Prostate gland (tissue), 2 donors: ENCODE data around the gene GOLGA7B. TPM values are rescaled to one million over a fixed set of nuclear protein-coding genes. Genes with fewer than 3 reads are reported as not detected.

ENCODE experiments used
- DNase-seq: peaks from one replicate; pipeline ENCODE4 v3.0.0-alpha.2; 2019; ENCODE audit warnings: low spot score
- H3K27ac ChIP-seq, 2 donors: fragments of 200-600 bp; sonication (generic); 2 replicates each; pipeline ENCODE4 v1.5.1; 2017 to 2019
- H3K27me3 ChIP-seq: fragments of 200-600 bp; sonication (generic); replicated peaks from 2 replicates; pipeline ENCODE4 v1.5.1; 2019; ENCODE audit not compliant: insufficient read depth
- H3K36me3 ChIP-seq, 2 donors: fragments of 200-600 bp; sonication (generic); 1 replicate in 1 of 2; 2 replicates in 1 of 2; pipeline versions ENCODE4 v1.5.1 to v1.8.1; 2017 to 2019
- H3K4me1 ChIP-seq: fragments of 200-600 bp; sonication (generic); replicated peaks from 2 replicates; pipeline ENCODE4 v1.5.1; 2019
- H3K4me3 ChIP-seq, 2 donors: fragments of 200-600 bp; sonication (generic); 2 replicates each; pipeline ENCODE4 v1.5.1; 2017 to 2019
- H3K9me3 ChIP-seq: fragments of 200-600 bp; sonication (generic); 2 replicates; pipeline ENCODE4 v1.5.1; 2017
- POLR2A ChIP-seq: fragments of 450-650 bp; IDR thresholded peaks from one replicate; pipeline ENCODE4 v1.6.1; 2016; ENCODE audit warnings: antibody characterized with exemption, mild to moderate bottlenecking
- POLR2AphosphoS5 ChIP-seq: sonication (generic); formaldehyde crosslinking; IDR thresholded peaks from one replicate; pipeline ENCODE4 v1.6.1; 2017; ENCODE audit warnings: antibody characterized with exemption
- WGBS: methylation state at CpG from one replicate; pipeline ENCODE4 v1.1.5; 2018; 5-methylcytosine and 5-hydroxymethylcytosine counted together
- intact Hi-C: fragments of 100-400 bp; cut with DNase I; formaldehyde crosslinking; loops from one replicate; pipeline ENCODE4 v1.14.2; 2022
- total RNA-seq, 2 donors: library from RNA; depleted of rRNA; stranded (reverse); fragments of >200 nt; gene quantifications; one replicate each; pipeline ENCODE4 v1.1.0, GENCODE V29; 2016
- TF ChIP-seq, protein P1 (sequence below), 4 experiments: fragments of 200-600 bp in 2 of 4; fragments of 450-650 bp in 2 of 4; sonication (generic) in 2 of 4; IDR thresholded peaks; 1 replicate in 3 of 4; 2 replicates in 1 of 4; pipeline ENCODE4 v1.5.1; 2016 to 2019; ENCODE audit warnings: antibody characterized with exemption in 4 of 4, mild to moderate bottlenecking in 2 of 4, moderate library complexity in 2 of 4

GOLGA7B gene
- total RNA-seq, 2 donors from 2014 or later: 0.23 TPM

DNA sequence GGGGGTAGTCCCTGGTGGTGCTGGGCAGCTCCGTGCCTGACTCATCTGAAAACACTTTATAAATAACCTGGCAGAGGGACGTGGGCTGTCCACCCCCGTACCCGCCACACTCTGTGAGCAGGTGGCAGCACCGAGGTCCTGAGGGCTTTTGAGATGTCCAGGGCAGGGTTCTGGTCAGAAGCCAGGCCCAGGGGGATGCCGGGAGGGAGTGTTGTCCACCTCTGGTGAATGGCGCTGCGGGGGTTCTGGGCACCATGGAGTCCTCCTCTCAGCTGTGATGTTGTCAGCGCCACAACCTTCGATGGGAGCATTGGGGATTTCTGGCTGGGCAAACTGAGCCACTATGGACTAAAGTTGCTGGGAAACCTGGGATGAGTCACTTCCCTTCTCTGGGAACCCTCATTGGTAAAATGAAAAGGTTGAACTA is 27.4 kb upstream of the GOLGA7B start:
- intact Hi-C loops: no loop called here
- Histone ChIP-seq H3K9me3 (no peaks in the 10 kb centered on the region), H3K4me1 (no peaks in the 10 kb centered on the region), H3K4me3 (no peak overlapping the region), H3K36me3 (no peaks in the 10 kb centered on the region), H3K27me3 (no peaks in the 10 kb centered on the region), H3K27ac (no peak overlapping the region)
- no peak for DNase-seq
- WGBS: 67% methylated on average over 10 of the region's 10 CpGs
- TF ChIP-seq POLR2AphosphoS5 (no peak), POLR2A (no peak)
- TF ChIP-seq, protein P1, sequence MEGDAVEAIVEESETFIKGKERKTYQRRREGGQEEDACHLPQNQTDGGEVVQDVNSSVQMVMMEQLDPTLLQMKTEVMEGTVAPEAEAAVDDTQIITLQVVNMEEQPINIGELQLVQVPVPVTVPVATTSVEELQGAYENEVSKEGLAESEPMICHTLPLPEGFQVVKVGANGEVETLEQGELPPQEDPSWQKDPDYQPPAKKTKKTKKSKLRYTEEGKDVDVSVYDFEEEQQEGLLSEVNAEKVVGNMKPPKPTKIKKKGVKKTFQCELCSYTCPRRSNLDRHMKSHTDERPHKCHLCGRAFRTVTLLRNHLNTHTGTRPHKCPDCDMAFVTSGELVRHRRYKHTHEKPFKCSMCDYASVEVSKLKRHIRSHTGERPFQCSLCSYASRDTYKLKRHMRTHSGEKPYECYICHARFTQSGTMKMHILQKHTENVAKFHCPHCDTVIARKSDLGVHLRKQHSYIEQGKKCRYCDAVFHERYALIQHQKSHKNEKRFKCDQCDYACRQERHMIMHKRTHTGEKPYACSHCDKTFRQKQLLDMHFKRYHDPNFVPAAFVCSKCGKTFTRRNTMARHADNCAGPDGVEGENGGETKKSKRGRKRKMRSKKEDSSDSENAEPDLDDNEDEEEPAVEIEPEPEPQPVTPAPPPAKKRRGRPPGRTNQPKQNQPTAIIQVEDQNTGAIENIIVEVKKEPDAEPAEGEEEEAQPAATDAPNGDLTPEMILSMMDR (IDR thresholded peaks at IDR 0.05): no peak

DNA sequence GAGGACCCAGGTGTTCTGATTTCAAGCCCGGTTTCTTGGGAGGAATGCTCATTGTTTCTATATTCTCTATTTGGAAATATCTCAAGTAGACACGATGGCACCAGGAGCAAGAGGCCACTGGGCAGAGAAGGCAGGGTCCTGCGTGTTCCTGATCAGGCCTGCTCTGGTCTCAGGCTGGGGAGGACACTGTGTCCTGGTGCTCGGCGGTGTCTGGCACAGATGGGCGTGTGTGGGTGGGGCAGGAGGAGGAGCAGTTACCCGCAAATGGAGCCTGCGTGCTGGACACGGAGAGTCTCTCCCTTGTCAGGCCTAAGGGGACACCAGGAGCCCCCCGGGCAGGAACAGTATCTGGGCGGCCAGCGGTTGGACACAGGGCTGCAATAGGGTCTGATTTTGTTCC is 25.9 kb upstream of the GOLGA7B start:
- no peak overlapping the region for H3K27ac ChIP-seq
- H3K36me3 ChIP-seq: no peaks in the 10 kb centered on the region
- H3K4me3 ChIP-seq: no peak overlapping the region
- H3K4me1 ChIP-seq: no peaks in the 10 kb centered on the region
- H3K27me3 ChIP-seq: no peaks in the 10 kb centered on the region
- peak; percentile 10 for DNase-seq
- 49% methylated on average over 12 of the region's 12 CpGs for WGBS
- no peaks in the 10 kb centered on the region for H3K9me3 ChIP-seq
- intact Hi-C loops: no loop called here
- TF ChIP-seq POLR2A: no peak

GRCh38 chr10:97825020-97825760 is 24.5 kb upstream of the GOLGA7B start:
- Histone ChIP-seq H3K4me1 (no peaks in the 10 kb centered on the region), H3K27ac (no peak overlapping the region), H3K27me3 (no peaks in the 10 kb centered on the region), H3K4me3 (no peak overlapping the region), H3K9me3 (no peaks in the 10 kb centered on the region), H3K36me3 (no peaks in the 10 kb centered on the region)
- DNase-seq: no peak
- TF ChIP-seq POLR2A (no peak), POLR2AphosphoS5 (no peak)
- TF ChIP-seq, protein P1 (IDR thresholded peaks at IDR 0.05): no peak
- intact Hi-C loops: no loop called here
- WGBS: 79% methylated on average over 12 of the region's 12 CpGs

DNA sequence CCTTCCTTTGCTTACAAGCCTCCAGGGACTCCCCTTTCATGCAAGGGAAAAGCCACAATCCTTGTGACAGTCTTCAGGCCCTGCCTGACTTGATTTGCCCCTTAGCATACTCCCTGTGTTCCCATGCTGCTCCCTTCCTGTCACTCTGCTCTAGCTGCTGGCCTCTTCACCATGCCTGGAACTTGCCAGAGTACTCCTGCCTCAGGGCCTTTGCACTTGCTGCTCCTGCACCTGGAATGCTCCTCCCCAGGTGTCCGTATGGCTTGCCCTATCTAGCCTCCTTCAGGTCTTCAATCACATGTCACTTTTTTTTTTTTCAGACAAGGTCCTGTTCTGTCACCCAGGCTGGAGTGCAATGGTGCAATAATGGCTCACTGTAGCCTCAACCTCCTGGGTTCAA is 22.8 kb upstream of the GOLGA7B start:
- TF ChIP-seq POLR2A (no peak), POLR2AphosphoS5 (no peak)
- TF ChIP-seq, protein P1 (IDR thresholded peaks at IDR 0.05): no peak
- H3K27me3 ChIP-seq: no peaks in the 10 kb centered on the region
- 94% methylated on average over 1 of the region's 1 CpG for WGBS

DNA sequence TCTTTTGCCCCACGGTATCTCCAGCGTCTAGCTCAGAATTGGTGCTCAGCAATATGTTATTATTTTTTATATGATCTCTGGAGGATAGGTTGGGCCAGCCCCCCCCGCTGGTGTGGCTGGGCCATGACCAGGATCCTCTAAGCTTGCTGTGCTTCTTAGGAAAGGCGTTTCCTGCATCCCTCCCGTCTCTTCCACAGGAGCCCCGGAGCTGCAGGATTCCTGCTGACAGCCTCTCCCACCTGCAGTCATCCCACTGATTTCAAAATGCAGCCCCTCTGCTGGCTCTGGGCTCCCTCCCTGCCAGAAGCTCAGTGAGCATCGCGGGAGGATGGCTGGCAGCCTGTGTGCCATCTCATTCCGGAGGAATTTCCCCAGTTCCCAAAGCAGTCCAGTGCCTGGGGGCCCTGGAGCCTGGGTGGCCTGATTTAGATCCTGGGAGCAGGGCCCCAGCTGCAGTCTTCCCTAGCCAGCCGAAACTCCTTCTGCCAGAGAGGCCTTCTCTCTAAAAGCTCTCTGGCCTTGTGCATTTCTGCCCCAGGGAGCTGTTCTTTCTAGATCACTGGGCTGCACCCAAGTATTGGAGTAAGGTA is 21.8 kb upstream of the GOLGA7B start:
- H3K4me1 ChIP-seq: no peaks in the 10 kb centered on the region
- H3K27me3 ChIP-seq: no peaks in the 10 kb centered on the region
- no peak for DNase-seq
- H3K27ac ChIP-seq: no peak overlapping the region
- H3K36me3 ChIP-seq: no peaks in the 10 kb centered on the region
- H3K9me3 ChIP-seq: no peaks in the 10 kb centered on the region
- TF ChIP-seq, protein P1 (IDR thresholded peaks at IDR 0.05): no peak
- TF ChIP-seq POLR2AphosphoS5 (no peak), POLR2A (no peak)
- intact Hi-C loops: no loop called here
- WGBS: 45% methylated on average over 9 of the region's 10 CpGs
- no peak overlapping the region for H3K4me3 ChIP-seq

More for the DNA sequence above, 22.8 kb upstream of the GOLGA7B start:
- Histone ChIP-seq H3K9me3 (no peaks in the 10 kb centered on the region), H3K4me3 (no peak overlapping the region), H3K36me3 (no peaks in the 10 kb centered on the region), H3K27ac (no peak overlapping the region), H3K4me1 (no peaks in the 10 kb centered on the region)
- intact Hi-C loops: no loop called here
- DNase-seq: no peak
